ENCODE results near the gene TENM4.

TENM4 gene

GRCh38 chr11:79219186-79220045 lies 221.4 kb downstream of the TENM4 start (continued):
- TF ChIP-seq POU6F1 (CRISPR knock-in tag; IDR thresholded peaks at IDR 0.05; ENCODE audit: borderline replicate concordance, low read depth) = no peak

- no peak for ATAC-seq
- TF ChIP-seq OSR1 (CRISPR knock-in tag; IDR thresholded peaks at IDR 0.05) (no peak), ZNF70 (CRISPR knock-in tag; IDR thresholded peaks at IDR 0.05) (peak; percentile 76; the same call in 1 of the 2 replicates)
Observed at GRCh38 chr11:79212741-79213190, 228.1 kb downstream of the TENM4 start.

GRCh38 chr11:79209540-79210266 lies 231.1 kb downstream of the TENM4 start:
- no peak; the same call in 2 of the 3 replicates for ATAC-seq
- TF ChIP-seq ESRRG (CRISPR knock-in tag; IDR thresholded peaks at IDR 0.05) (no peak), ZFP30 (CRISPR knock-in tag; IDR thresholded peaks at IDR 0.05) (no peak), CREB5 (CRISPR knock-in tag; IDR thresholded peaks at IDR 0.05; ENCODE audit: low read depth) (no peak), SNAI2 (CRISPR knock-in tag; IDR thresholded peaks at IDR 0.05) (no peak), TOX (CRISPR knock-in tag; IDR thresholded peaks at IDR 0.05; ENCODE audit: borderline replicate concordance) (no peak), PPARA (CRISPR knock-in tag; IDR thresholded peaks at IDR 0.05; ENCODE audit: borderline replicate concordance) (no peak), ZNF70 (CRISPR knock-in tag; IDR thresholded peaks at IDR 0.05) (no peak), GLIS3 (CRISPR knock-in tag; IDR thresholded peaks at IDR 0.05) (no peak), TCF4 (CRISPR knock-in tag; IDR thresholded peaks at IDR 0.05; ENCODE audit: borderline replicate concordance) (no peak), RARB (CRISPR knock-in tag; IDR thresholded peaks at IDR 0.05) (no peak), CSDC2 (CRISPR knock-in tag; IDR thresholded peaks at IDR 0.05) (no peak), CSRNP3 (CRISPR knock-in tag; IDR thresholded peaks at IDR 0.05) (no peak), ISL1 (CRISPR knock-in tag; IDR thresholded peaks at IDR 0.05) (no peak)

GRCh38 chr11:79208126-79208525 lies 232.7 kb downstream of the TENM4 start:
- TF ChIP-seq PPARA (CRISPR knock-in tag; IDR thresholded peaks at IDR 0.05; ENCODE audit: borderline replicate concordance) = no peak
- TF ChIP-seq RARB (CRISPR knock-in tag; IDR thresholded peaks at IDR 0.05) = no peak
- TF ChIP-seq PATZ1 (CRISPR knock-in tag; IDR thresholded peaks at IDR 0.05; ENCODE audit: borderline replicate concordance) = no peak
- TF ChIP-seq TOX (CRISPR knock-in tag; IDR thresholded peaks at IDR 0.05; ENCODE audit: borderline replicate concordance) = no peak
- no peak for TF ChIP-seq TSHZ2 (CRISPR knock-in tag; IDR thresholded peaks at IDR 0.05)
- no peak for TF ChIP-seq POU6F1 (CRISPR knock-in tag; IDR thresholded peaks at IDR 0.05; ENCODE audit: borderline replicate concordance, low read depth)
- TF ChIP-seq OSR1 (CRISPR knock-in tag; IDR thresholded peaks at IDR 0.05) = no peak
- no peak for TF ChIP-seq ZFP3 (CRISPR knock-in tag; IDR thresholded peaks at IDR 0.05)
- TF ChIP-seq CSDC2 (CRISPR knock-in tag; IDR thresholded peaks at IDR 0.05) = no peak
- TF ChIP-seq BACH2 (CRISPR knock-in tag; IDR thresholded peaks at IDR 0.05; ENCODE audit: borderline replicate concordance) = no peak
- TF ChIP-seq ZNF8 (CRISPR knock-in tag; IDR thresholded peaks at IDR 0.05) = no peak
- TF ChIP-seq ESRRG (CRISPR knock-in tag; IDR thresholded peaks at IDR 0.05) = no peak
- TF ChIP-seq GLIS3 (CRISPR knock-in tag; IDR thresholded peaks at IDR 0.05) = no peak
- no peak for TF ChIP-seq ZNF565 (CRISPR knock-in tag; conservative IDR thresholded peaks at IDR 0.05; ENCODE audit: low read depth)
- no peak for TF ChIP-seq ZC3H10 (CRISPR knock-in tag; IDR thresholded peaks at IDR 0.05)
- TF ChIP-seq CREB5 (CRISPR knock-in tag; IDR thresholded peaks at IDR 0.05; ENCODE audit: low read depth) = no peak
- TF ChIP-seq ISL1 (CRISPR knock-in tag; IDR thresholded peaks at IDR 0.05) = no peak
- ATAC-seq = no peak
